Endothelial cell of umbilical vein (primary cell): ENCODE data around the gene LPIN2. TPM values are rescaled to one million over a fixed set of nuclear protein-coding genes. Genes with fewer than 3 reads are reported as not detected.

ENCODE experiments used
- BruUV-seq: library from RNA; stranded (reverse); fragments of 400-500 nt; replicated peaks from 2 replicates; lab custom pipeline; 2021; lab: Mats Ljungman, UMichigan
- CTCF ChIA-PET: fragments of 300-600, 350-600 bp; sonication (Branson Sonifier 250); formaldehyde crosslinking; loops from one replicate; lab custom pipeline; 2021; ENCODE audit warnings: antibody characterized with exemption, inconsistent platforms; lab: Charles Lee
- POLR2A ChIA-PET: fragments of 300-600, 350-600 bp; sonication (Branson Sonifier 250); formaldehyde crosslinking; loops from one replicate; lab custom pipeline; 2021; ENCODE audit warnings: antibody characterized with exemption, inconsistent platforms; lab: Charles Lee
- DNase-seq: peaks from one replicate; pipeline ENCODE4 v3.0.0-alpha.2; 2011; ENCODE audit warnings: low read depth, low spot score
- FAIRE-seq: peaks from 2 replicates; lab custom pipeline; 2011; peaks lifted over from hg19 to GRCh38; lab: Jason Lieb, UNC
- H2AFZ ChIP-seq: 2 replicates; pipeline ENCODE4 v1.6.0; 2012; ENCODE audit warnings: low read depth, low read length, control low read depth, inconsistent platforms
- H3K27ac ChIP-seq: 2 replicates; pipeline ENCODE4 v1.5.1; 2011; ENCODE audit warnings: low read depth, mild to moderate bottlenecking, control low read depth, low read length, moderate library complexity; ENCODE audit not compliant: insufficient read depth
- H3K27me3 ChIP-seq, 2 experiments: 2 replicates each; pipeline versions ENCODE4 v1.6.0 to v1.6.1; 2011; ENCODE audit warnings: low read length in 2 of 2, mixed read lengths in 1 of 2; ENCODE audit not compliant: control insufficient read depth in 2 of 2, insufficient read depth in 2 of 2
- H3K36me3 ChIP-seq, 2 experiments: 2 replicates in 1 of 2; 3 replicates in 1 of 2; pipeline ENCODE4 v1.5.1; 2011; ENCODE audit warnings: low read length in 2 of 2, mild to moderate bottlenecking in 1 of 2, moderate library complexity in 1 of 2; ENCODE audit not compliant: control insufficient read depth in 2 of 2, insufficient read depth in 2 of 2; ENCODE audit errors: extremely low read depth in 1 of 2
- H3K4me1 ChIP-seq: 3 replicates; pipeline ENCODE4 v1.5.1; 2011; ENCODE audit warnings: mild to moderate bottlenecking, low read length; ENCODE audit not compliant: control insufficient read depth, insufficient read depth; ENCODE audit errors: extremely low read depth
- H3K4me2 ChIP-seq: 2 replicates; pipeline ENCODE4 v1.6.1; 2011; ENCODE audit warnings: low read length, control low read depth, mixed read lengths; ENCODE audit not compliant: insufficient read depth
- H3K4me3 ChIP-seq, 3 experiments: fragments of 200-600 bp in 1 of 3; sonication (generic), shearing (Covaris generic) in 1 of 3; replicated peaks in 1 of 3; 2 replicates each; pipeline ENCODE4 v1.5.1; 2011 to 2016; ENCODE audit warnings: control low read depth in 3 of 3, low read length in 3 of 3, mild to moderate bottlenecking in 2 of 3, inconsistent platforms in 1 of 3, low read depth in 1 of 3, moderate library complexity in 1 of 3; ENCODE audit not compliant: insufficient read depth in 1 of 3
- H3K79me2 ChIP-seq: 2 replicates; pipeline ENCODE4 v1.6.0; 2012; ENCODE audit warnings: low read length, inconsistent platforms; ENCODE audit not compliant: control insufficient read depth, insufficient read depth
- H3K9ac ChIP-seq: replicated peaks from 2 replicates; pipeline ENCODE3; 2011; ENCODE audit warnings: low read length, control low read depth; ENCODE audit not compliant: insufficient read depth; ENCODE audit errors: extremely low read depth
- H3K9me1 ChIP-seq: replicated peaks from 3 replicates; pipeline ENCODE4 v1.6.0; 2011; ENCODE audit warnings: mild to moderate bottlenecking, low read length; ENCODE audit not compliant: control insufficient read depth, insufficient read depth; ENCODE audit errors: extremely low read depth
- H3K9me3 ChIP-seq: replicated peaks from 2 replicates; pipeline ENCODE4 v1.5.1; 2012; ENCODE audit warnings: low read length, inconsistent platforms; ENCODE audit not compliant: control insufficient read depth, insufficient read depth
- H4K20me1 ChIP-seq: replicated peaks from 2 replicates; pipeline ENCODE3; 2011; ENCODE audit warnings: mild to moderate bottlenecking, low read length; ENCODE audit not compliant: control insufficient read depth, insufficient read depth; ENCODE audit errors: extremely low read depth
- EZH2 ChIP-seq: IDR thresholded peaks from 2 replicates; pipeline ENCODE4 v1.6.1; 2012; ENCODE audit warnings: borderline replicate concordance, low read depth, mild to moderate bottlenecking, moderate library complexity, low read length, inconsistent platforms; ENCODE audit not compliant: severe bottlenecking
- FOS ChIP-seq: IDR thresholded peaks from 2 replicates; pipeline ENCODE4 v1.6.1; 2011; ENCODE audit warnings: mild to moderate bottlenecking, low read length, moderate library complexity, borderline replicate concordance; ENCODE audit not compliant: insufficient read depth
- POLR2A ChIP-seq: IDR thresholded peaks from 2 replicates; pipeline ENCODE4 v1.6.1; 2012; ENCODE audit warnings: low read depth, mild to moderate bottlenecking, control low read depth, low read length
- POLR2AphosphoS5 ChIP-seq: IDR thresholded peaks from 2 replicates; pipeline ENCODE4 v1.6.1; 2012; ENCODE audit warnings: low read depth, mild to moderate bottlenecking, control low read depth, low read length, moderate library complexity; ENCODE audit not compliant: insufficient read depth
- dilution Hi-C: fragments of 300-500 bp; cut with MboI; formaldehyde crosslinking; loops from one replicate; pipeline ENCODE4 v1.15.0; 2019; ENCODE audit warnings: low sequenced_read_pairs; ENCODE audit not compliant: extremely low pct_ligation_motif_present
- intact Hi-C: fragments of 100-400 bp; cut with micrococcal nuclease; formaldehyde crosslinking; loops from one replicate; pipeline ENCODE4 v1.10.0; 2022
- polyA plus RNA-seq, 4 experiments: library from polyadenylated mRNA; depleted of rRNA in 3 of 4; stranded (reverse) in 3 of 4; unstranded in 1 of 4; fragments of >200 nt; gene quantifications; 2 replicates each; pipeline versions ENCODE4 v1.2.1 to v1.2.3, GENCODE V29; 2011 to 2012; ENCODE audit warnings: missing spikeins in 1 of 4
- total RNA-seq: library from RNA; stranded (reverse); gene quantifications from 2 replicates; pipeline ENCODE4 v1.2.3, GENCODE V29; 2021
- TF ChIP-seq, protein P1 (sequence below): IDR thresholded peaks from 2 replicates; pipeline ENCODE4 v1.6.1; 2011; ENCODE audit not compliant: insufficient read depth, insufficient read length

Gene LPIN2
- total and polyA plus RNA-seq, 2 donors (not counting 3 experiments of a cell fraction or from before 2014, with no cell fraction given): 14.7 to 24.4 TPM

DNA sequence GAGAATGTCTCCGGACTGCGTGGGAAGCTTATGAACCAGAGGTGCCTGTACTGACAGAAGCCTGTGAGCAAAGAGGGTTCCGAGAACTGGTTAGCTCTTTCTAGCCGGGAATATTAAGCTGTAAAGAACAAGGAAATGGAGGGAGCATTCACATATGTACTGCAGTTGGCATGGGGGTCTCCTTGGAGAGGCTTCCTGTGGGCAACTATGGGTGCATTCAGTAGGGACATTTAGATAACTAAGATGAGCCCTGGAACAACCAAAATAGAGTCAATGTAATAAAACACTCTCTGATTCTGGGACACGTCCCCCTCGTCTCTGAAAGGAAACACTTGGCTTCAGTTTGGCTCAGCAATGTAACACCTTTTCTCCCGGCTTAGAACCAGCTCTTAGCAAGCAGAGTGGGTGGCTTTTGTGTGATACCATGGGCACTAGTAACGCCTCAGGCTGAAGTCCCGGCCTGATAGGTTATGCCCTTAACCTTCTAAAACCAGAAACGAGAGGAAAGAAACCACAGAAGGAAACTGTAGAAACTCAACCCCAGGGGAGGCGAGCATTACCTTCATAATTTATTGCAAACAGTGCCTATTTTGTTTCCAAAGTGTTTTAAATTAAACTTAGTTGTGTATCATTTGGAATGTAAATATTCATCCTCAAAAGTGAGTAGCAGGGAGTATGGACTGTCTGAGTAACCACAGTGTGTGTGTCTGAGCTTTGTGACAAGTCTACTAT is 48.8 kb upstream of the LPIN2 start:
- POLR2A ChIA-PET: no interaction called here

DNA sequence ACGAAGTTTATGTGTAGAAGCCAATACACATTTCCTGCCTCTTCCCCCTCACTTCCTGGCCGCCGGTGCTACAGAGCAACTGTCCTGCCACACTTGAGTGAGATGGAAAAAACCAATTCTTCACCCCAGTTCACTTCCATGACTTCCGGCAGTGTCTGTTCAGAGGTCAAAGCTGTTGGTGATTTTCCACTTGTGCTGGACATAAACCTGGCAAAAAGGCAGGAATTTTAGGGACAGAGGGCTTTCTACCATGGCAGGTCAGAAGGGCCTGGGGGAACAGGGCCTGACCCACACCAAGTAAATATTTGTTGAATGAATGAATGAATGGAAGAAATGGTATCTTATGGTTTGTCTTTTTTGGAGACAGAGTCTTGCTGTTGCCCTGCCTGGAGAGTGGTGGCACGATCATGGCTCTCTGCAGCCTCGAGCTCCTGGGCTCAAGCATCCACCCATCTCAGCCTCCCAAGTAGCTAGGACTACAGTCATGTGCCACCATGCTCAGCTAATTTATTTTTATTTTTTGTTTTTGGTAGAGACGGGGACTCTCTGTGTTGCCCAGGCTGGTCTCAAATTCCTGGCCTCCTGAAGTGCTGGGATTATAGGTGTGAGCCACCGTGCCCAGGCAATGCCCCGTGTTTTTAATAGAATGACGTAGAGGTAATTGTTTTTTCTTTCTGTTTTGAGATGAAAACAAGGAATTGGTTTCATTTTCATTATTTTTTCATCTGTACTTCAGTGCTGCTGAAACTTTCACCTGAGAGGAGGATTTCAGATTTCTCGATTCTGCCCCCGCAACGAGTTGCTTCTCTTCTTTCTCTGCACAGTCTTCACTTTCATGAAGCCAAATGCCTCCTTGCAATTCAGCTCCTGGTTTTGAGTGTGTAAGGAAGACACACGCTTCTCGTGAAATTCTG is 48.0 kb upstream of the LPIN2 start:
- Histone ChIP-seq H3K27ac (no peak overlapping the region), H4K20me1 (no peaks in the 10 kb centered on the region), H3K36me3 (no peaks in the 10 kb centered on the region), H3K4me2 (peak overlapping the region; percentile 72), H2AFZ (peak overlapping the region; percentile 88), H3K4me3 (no peak overlapping the region), H3K9ac (no peak overlapping the region), H3K4me1 (peaks cover 8% of the 10 kb centered on the region), H3K9me1 (no peaks in the 10 kb centered on the region), H3K9me3 (no peaks in the 10 kb centered on the region), H3K27me3 (no peaks in the 10 kb centered on the region), H3K79me2 (no peaks in the 10 kb centered on the region)
- peak; percentile 74 for FAIRE-seq
- peak; percentile 60 for DNase-seq
- TF ChIP-seq FOS (no peak), POLR2AphosphoS5 (peak; percentile 23), EZH2 (no peak)
- dilution Hi-C loops (no loop called here), intact Hi-C loops (loop anchor here (1.0 kb wide), 1 partner anchor 43 kb away; no protein-coding TSS in a partner anchor)
- CTCF ChIA-PET: interaction anchor here (1.0 to 4.5 kb wide), 14 partner anchors 11 to 127 kb away, joined by 3 to 53 read pairs (median 12); partner anchors contain the start of gene LPIN2
- POLR2A ChIA-PET: no interaction called here
- BruUV-seq: no TSS peak

More for the DNA sequence above, 48.8 kb upstream of the LPIN2 start:
- Histone ChIP-seq H3K36me3 (no peaks in the 10 kb centered on the region), H3K4me1 (peaks cover 8% of the 10 kb centered on the region), H4K20me1 (no peaks in the 10 kb centered on the region), H3K9ac (no peak overlapping the region), H3K27ac (no peak overlapping the region), H3K9me3 (no peaks in the 10 kb centered on the region), H3K9me1 (no peaks in the 10 kb centered on the region), H3K4me3 (no peak overlapping the region), H3K79me2 (no peaks in the 10 kb centered on the region), H2AFZ (no peak overlapping the region), H3K27me3 (no peaks in the 10 kb centered on the region), H3K4me2 (no peak overlapping the region)
- DNase-seq: no peak
- TF ChIP-seq POLR2A: no peak
- TF ChIP-seq, protein P1, sequence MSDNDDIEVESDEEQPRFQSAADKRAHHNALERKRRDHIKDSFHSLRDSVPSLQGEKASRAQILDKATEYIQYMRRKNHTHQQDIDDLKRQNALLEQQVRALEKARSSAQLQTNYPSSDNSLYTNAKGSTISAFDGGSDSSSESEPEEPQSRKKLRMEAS: no peak
- TF ChIP-seq POLR2AphosphoS5: no peak
- no peak for TF ChIP-seq FOS
- dilution Hi-C loops: no loop called here
- no peak for FAIRE-seq
- CTCF ChIA-PET: interaction anchor here (0.6 to 4.5 kb wide), 35 partner anchors 9 to 184 kb away, joined by 3 to 104 read pairs (median 10); partner anchors contain the start of gene LPIN2
- BruUV-seq: no TSS peak
- intact Hi-C loops: loop anchor here (2.0 kb wide), 2 partner anchors 47 to 129 kb away; no protein-coding TSS in a partner anchor
